Lower leg skin (tissue), 3 donors: ENCODE data around the gene ATP6AP1.

Experiments used
- POLR2A ChIP-seq, 2 donors: fragments of 450-650 bp; IDR thresholded peaks; one replicate each; pipeline ENCODE4 v1.6.1; 2016 to 2017; ENCODE audit warnings: antibody characterized with exemption in 2 of 2, mild to moderate bottlenecking in 1 of 2, moderate library complexity in 1 of 2
- TF ChIP-seq, protein P1 (sequence below), 3 donors: fragments of 450-650 bp; IDR thresholded peaks; one replicate each; pipeline ENCODE4 v1.5.1; 2016; ENCODE audit warnings: antibody characterized with exemption in 3 of 3, mild to moderate bottlenecking in 3 of 3, moderate library complexity in 2 of 3

DNA sequence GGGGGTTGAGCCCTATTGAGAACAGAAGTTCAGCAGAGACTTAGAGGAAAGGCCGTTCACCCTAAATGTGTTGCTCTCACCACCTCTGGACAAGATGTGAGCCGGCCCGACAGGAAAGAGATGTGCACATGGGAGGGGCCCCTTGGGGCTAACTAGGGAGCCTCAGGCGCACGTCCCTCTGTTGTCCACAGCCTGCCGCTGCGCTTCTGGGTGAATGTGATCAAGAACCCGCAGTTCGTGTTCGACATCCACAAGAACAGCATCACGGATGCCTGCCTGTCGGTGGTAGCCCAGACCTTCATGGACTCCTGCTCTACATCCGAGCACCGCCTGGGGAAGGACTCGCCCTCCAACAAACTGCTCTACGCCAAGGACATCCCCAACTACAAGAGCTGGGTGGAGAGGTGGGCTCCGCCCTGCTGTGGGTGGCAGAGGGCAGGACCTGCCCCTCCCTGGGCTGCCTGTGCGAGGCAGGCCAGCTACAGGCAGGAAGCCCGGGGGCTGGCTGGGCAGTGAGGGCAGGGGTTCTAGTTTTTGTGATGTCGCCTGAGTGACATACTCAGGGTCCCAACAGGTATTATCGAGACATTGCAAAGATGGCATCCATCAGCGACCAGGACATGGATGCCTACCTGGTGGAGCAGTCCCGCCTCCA lies 42.6 kb downstream of the ATP6AP1 start:
- no peak for TF ChIP-seq POLR2A (IDR thresholded peaks at IDR 0.05)
- TF ChIP-seq, protein P1, sequence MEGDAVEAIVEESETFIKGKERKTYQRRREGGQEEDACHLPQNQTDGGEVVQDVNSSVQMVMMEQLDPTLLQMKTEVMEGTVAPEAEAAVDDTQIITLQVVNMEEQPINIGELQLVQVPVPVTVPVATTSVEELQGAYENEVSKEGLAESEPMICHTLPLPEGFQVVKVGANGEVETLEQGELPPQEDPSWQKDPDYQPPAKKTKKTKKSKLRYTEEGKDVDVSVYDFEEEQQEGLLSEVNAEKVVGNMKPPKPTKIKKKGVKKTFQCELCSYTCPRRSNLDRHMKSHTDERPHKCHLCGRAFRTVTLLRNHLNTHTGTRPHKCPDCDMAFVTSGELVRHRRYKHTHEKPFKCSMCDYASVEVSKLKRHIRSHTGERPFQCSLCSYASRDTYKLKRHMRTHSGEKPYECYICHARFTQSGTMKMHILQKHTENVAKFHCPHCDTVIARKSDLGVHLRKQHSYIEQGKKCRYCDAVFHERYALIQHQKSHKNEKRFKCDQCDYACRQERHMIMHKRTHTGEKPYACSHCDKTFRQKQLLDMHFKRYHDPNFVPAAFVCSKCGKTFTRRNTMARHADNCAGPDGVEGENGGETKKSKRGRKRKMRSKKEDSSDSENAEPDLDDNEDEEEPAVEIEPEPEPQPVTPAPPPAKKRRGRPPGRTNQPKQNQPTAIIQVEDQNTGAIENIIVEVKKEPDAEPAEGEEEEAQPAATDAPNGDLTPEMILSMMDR (IDR thresholded peaks at IDR 0.05): no peak
